Breast epithelium (tissue), 4 donors: Measurements from ENCODE around the gene VENTX. TPM values are rescaled to one million over a fixed set of nuclear protein-coding genes. Genes with fewer than 3 reads are reported as not detected.

Source experiments
- DNase-seq, 2 donors: peaks; one replicate each; pipeline ENCODE4 v3.0.0-alpha.2; 2019; ENCODE audit warnings: low spot score in 2 of 2
- H3K27ac ChIP-seq, 2 donors: fragments of 200-600 bp; sonication (generic) in 1 of 2; one replicate each; pipeline ENCODE4 v1.5.1; 2016 to 2019; ENCODE audit warnings: mild to moderate bottlenecking in 1 of 2
- H3K27me3 ChIP-seq, 2 donors: fragments of 200-600 bp; sonication (generic) in 1 of 2; one replicate each; pipeline versions ENCODE4 v1.5.1 to v1.6.0; 2017 to 2019; ENCODE audit warnings: control low read depth in 1 of 2, mild to moderate bottlenecking in 1 of 2
- H3K36me3 ChIP-seq: fragments of 200-600 bp; one replicate; pipeline ENCODE4 v1.5.1; 2019
- H3K4me1 ChIP-seq, 2 donors: fragments of 200-600 bp; sonication (generic); one replicate each; pipeline ENCODE4 v1.5.1; 2016 to 2019; ENCODE audit warnings: control low read depth in 1 of 2
- H3K4me3 ChIP-seq, 3 donors: fragments of 200-600 bp; sonication (generic); 1 replicate in 2 of 3; 2 replicates in 1 of 3; pipeline ENCODE4 v1.5.1; 2016 to 2019; ENCODE audit warnings: mild to moderate bottlenecking in 3 of 3, moderate library complexity in 2 of 3
- H3K9me3 ChIP-seq, 2 donors: fragments of 200-600 bp; sonication (generic) in 1 of 2; one replicate each; pipeline ENCODE4 v1.5.1; 2016 to 2019; ENCODE audit warnings: control low read depth in 1 of 2
- CTCF ChIP-seq, 3 donors: fragments of 450-650 bp; IDR thresholded peaks; one replicate each; pipeline ENCODE4 v1.5.1; 2016 to 2017; ENCODE audit warnings: antibody characterized with exemption in 3 of 3, mild to moderate bottlenecking in 3 of 3, moderate library complexity in 3 of 3
- POLR2A ChIP-seq: fragments of 450-650 bp; IDR thresholded peaks from one replicate; pipeline ENCODE4 v1.6.1; 2016; ENCODE audit warnings: antibody characterized with exemption, mild to moderate bottlenecking, moderate library complexity
- POLR2AphosphoS5 ChIP-seq, 3 donors: sonication (generic); formaldehyde crosslinking; IDR thresholded peaks; one replicate each; pipeline ENCODE4 v1.6.1; 2017; ENCODE audit warnings: antibody characterized with exemption in 3 of 3
- intact Hi-C: fragments of 100-400 bp; cut with DNase I; formaldehyde crosslinking; loops from one replicate; pipeline ENCODE4 v1.15.1; 2023; ENCODE audit warnings: low total_unique reads
- total RNA-seq, 3 donors: library from RNA; depleted of rRNA; stranded (reverse); fragments of >200 nt; gene quantifications; one replicate each; pipeline ENCODE4 v1.1.0, GENCODE V29; 2016

VENTX gene
- total RNA-seq, 3 donors from 2014 or later, result 0.33 to 4.6 (median 0.73) TPM

- Histone ChIP-seq H3K36me3 (no peaks in the 10 kb centered on the region), H3K9me3 (no peaks in the 10 kb centered on the region), H3K27ac (no peak overlapping the region), H3K4me3 (no peak overlapping the region), H3K4me1 (no peaks in the 10 kb centered on the region), H3K27me3 (peaks cover 0 to 46% of the 10 kb centered on the region in 2 donors)
- intact Hi-C loops, result no loop called here
- no peak for DNase-seq
- TF ChIP-seq POLR2AphosphoS5 (IDR thresholded peaks at IDR 0.05) (no peak), CTCF (IDR thresholded peaks at IDR 0.05) (no peak), POLR2A (no peak)
Measured at GRCh38 chr10:133215586-133215985, 22.1 kb upstream of the VENTX start.

GRCh38 chr10:133216776-133217175 lies 20.9 kb upstream of the VENTX start:
- no peak for TF ChIP-seq CTCF (IDR thresholded peaks at IDR 0.05)
- TF ChIP-seq POLR2AphosphoS5 (IDR thresholded peaks at IDR 0.05), result no peak
- TF ChIP-seq POLR2A, result no peak
- H3K27me3 ChIP-seq, result peaks cover 0 to 53% of the 10 kb centered on the region in 2 donors
- intact Hi-C loops, result no loop called here
- H3K4me3 ChIP-seq, result no peak overlapping the region
- H3K36me3 ChIP-seq, result no peaks in the 10 kb centered on the region
- no peaks in the 10 kb centered on the region for H3K9me3 ChIP-seq
- H3K4me1 ChIP-seq, result no peaks in the 10 kb centered on the region
- no peak overlapping the region for H3K27ac ChIP-seq
- DNase-seq, result no peak

- intact Hi-C loops, result no loop called here
- H3K27me3 ChIP-seq, result peaks cover 0 to 53% of the 10 kb centered on the region in 2 donors
- no peaks in the 10 kb centered on the region for H3K9me3 ChIP-seq
- DNase-seq, result no peak
- H3K36me3 ChIP-seq, result no peaks in the 10 kb centered on the region
- no peak for TF ChIP-seq POLR2AphosphoS5 (IDR thresholded peaks at IDR 0.05)
- TF ChIP-seq POLR2A, result no peak
- TF ChIP-seq CTCF (IDR thresholded peaks at IDR 0.05), result no peak
- H3K4me1 ChIP-seq, result no peaks in the 10 kb centered on the region
- H3K27ac ChIP-seq, result no peak overlapping the region
- H3K4me3 ChIP-seq, result no peak overlapping the region
Measured at GRCh38 chr10:133217800-133218589, 19.7 kb upstream of the VENTX start.

GRCh38 chr10:133218891-133219290 lies 18.8 kb upstream of the VENTX start:
- intact Hi-C loops, result no loop called here
- no peak for DNase-seq
- TF ChIP-seq CTCF (IDR thresholded peaks at IDR 0.05), result no peak
- TF ChIP-seq POLR2AphosphoS5 (IDR thresholded peaks at IDR 0.05), result no peak
- no peak for TF ChIP-seq POLR2A

GRCh38 chr10:133219782-133220181 lies 17.9 kb upstream of the VENTX start:
- intact Hi-C loops, result no loop called here
- DNase-seq, result no peak
- H3K27ac ChIP-seq, result no peak overlapping the region
- no peak overlapping the region for H3K4me3 ChIP-seq
- peaks cover 0 to 46% of the 10 kb centered on the region in 2 donors for H3K27me3 ChIP-seq
- H3K9me3 ChIP-seq, result no peaks in the 10 kb centered on the region
- TF ChIP-seq POLR2AphosphoS5 (IDR thresholded peaks at IDR 0.05) (no peak), POLR2A (no peak), CTCF (IDR thresholded peaks at IDR 0.05) (no peak)
- no peaks in the 10 kb centered on the region for H3K36me3 ChIP-seq
- H3K4me1 ChIP-seq, result no peaks in the 10 kb centered on the region

More at GRCh38 chr10:133218891-133219290, 18.8 kb upstream of the VENTX start:
- no peak overlapping the region for H3K27ac ChIP-seq
- no peaks in the 10 kb centered on the region for H3K9me3 ChIP-seq
- H3K4me3 ChIP-seq, result no peak overlapping the region
- H3K27me3 ChIP-seq, result peaks cover 0 to 53% of the 10 kb centered on the region in 2 donors
- H3K4me1 ChIP-seq, result no peaks in the 10 kb centered on the region
- H3K36me3 ChIP-seq, result no peaks in the 10 kb centered on the region
